AG09309 (cell line): Measurements from ENCODE around the gene SLC25A40.
"Not testable (repeated sequence)": the region's sequence is repeated elsewhere in the genome, so short reads cannot be mapped to it uniquely, and the experiment has no call there.

Experiments used
- DNase-seq: peaks from one replicate; pipeline ENCODE4 v3.0.0-alpha.2; 2010; ENCODE audit warnings: low read depth
- H3K4me3 ChIP-seq: 2 replicates; pipeline ENCODE4 v1.5.1; 2011; ENCODE audit warnings: mild to moderate bottlenecking, low read depth, low read length, moderate library complexity; ENCODE audit not compliant: control insufficient read depth
- TF ChIP-seq, protein P1 (sequence below): IDR thresholded peaks from 2 replicates; pipeline ENCODE4 v1.5.1; 2011; ENCODE audit warnings: mild to moderate bottlenecking, low read depth, low read length, inconsistent platforms; ENCODE audit not compliant: insufficient read depth, control insufficient read depth; ENCODE audit errors: missing control alignments

The SLC25A40 gene

DNA sequence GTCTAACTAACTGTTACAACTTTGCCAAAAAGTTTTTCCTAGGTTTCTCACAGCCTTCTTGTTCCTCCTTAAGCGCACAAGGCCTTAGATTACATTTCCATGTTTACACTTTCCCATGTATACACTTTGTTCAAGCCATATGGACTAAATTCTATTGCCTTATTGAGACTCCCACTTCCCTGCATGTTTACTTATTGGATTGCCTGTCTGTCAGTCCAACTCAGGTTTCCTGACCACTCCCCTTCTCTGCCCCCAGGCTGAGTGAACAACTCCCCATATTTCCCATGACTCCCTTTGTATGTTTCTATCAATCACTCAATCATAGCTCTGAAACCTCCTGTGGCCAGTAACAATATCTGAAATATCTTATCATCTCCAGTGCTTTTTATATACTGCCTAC, 43.0 kb downstream of the SLC25A40 start:
- no peak overlapping the region for H3K4me3 ChIP-seq
- no peak for DNase-seq
- TF ChIP-seq, protein P1, sequence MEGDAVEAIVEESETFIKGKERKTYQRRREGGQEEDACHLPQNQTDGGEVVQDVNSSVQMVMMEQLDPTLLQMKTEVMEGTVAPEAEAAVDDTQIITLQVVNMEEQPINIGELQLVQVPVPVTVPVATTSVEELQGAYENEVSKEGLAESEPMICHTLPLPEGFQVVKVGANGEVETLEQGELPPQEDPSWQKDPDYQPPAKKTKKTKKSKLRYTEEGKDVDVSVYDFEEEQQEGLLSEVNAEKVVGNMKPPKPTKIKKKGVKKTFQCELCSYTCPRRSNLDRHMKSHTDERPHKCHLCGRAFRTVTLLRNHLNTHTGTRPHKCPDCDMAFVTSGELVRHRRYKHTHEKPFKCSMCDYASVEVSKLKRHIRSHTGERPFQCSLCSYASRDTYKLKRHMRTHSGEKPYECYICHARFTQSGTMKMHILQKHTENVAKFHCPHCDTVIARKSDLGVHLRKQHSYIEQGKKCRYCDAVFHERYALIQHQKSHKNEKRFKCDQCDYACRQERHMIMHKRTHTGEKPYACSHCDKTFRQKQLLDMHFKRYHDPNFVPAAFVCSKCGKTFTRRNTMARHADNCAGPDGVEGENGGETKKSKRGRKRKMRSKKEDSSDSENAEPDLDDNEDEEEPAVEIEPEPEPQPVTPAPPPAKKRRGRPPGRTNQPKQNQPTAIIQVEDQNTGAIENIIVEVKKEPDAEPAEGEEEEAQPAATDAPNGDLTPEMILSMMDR, result no peak

DNA sequence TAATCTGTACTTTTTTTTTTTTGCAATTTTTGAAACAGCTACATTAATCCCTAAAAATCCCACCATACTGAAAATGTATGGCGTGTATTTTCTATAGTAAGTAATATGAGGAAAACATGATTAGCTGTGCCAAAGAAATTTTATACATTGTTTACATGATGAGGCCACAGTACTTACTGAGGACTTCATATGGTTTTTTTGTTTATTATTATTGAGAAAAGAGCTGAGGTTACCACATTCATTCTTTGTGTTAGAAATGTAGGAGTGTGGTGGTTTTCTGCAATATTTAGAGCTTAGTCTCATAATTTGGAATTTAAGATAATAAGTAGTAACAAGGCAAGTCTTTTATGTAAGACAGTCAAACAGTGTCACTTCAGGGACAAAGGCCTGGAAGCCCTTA, 45.1 kb downstream of the SLC25A40 start:
- H3K4me3 ChIP-seq, result no peak overlapping the region
- TF ChIP-seq, protein P1, result no peak
- DNase-seq, result no peak

DNA sequence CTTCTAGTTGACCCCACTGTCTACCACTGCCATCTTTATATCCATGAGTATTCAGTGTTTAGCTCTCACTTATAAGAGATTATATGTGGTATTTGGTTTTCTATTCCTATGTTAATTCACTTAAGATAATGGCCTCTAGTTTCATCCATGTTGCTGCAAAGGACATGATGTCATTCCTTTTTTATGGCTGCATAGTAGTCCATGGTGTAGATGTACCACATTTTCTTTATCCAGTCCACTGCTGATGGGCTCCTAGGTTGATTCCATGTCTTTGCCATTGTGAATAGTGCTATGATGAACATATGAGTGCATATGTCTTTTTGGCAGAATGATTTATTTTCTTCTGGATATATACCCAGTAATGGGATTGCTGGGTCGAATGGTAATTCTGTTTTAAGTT, 47.8 kb downstream of the SLC25A40 start:
- DNase-seq, H3K4me3 ChIP-seq: not testable (repeated sequence)

DNA sequence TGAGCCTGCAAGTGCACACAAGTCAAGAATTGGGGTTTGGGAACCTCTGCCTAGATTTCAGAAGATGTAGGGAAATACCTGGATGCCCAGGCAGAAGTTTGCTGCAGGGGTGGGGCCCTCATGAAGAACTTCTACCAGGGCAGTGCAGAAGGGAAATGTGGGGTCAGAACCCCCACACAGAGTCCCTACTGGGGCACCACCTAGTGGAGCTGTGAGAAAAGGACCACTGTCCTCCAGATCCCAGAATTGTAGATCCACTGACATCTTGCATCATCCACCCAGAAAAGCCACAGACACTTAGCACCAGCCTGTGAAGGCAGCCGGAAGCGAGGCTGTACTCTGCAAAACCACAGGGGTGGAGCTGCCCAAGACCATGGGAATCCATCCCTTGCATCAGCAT, 50.8 kb downstream of the SLC25A40 start:
- not testable (repeated sequence) for DNase-seq, H3K4me3 ChIP-seq

DNA sequence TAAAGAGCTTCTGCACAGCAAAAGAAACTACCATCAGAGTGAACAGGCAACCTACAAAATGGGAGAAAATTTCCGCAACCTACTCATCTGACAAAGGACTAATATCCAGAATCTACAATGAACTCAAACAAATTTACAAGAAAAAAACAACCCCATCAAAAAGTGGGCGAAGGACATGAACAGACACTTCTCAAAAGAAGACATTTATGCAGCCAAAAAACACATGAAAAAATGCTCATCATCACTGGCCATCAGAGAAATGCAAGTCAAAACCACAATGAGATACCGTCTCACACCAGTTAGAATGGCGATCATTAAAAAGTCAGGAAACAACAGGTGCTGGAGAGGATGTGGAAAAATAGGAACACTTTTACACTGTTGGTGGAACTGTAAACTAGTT, 54.1 kb downstream of the SLC25A40 start:
- not testable (repeated sequence) for DNase-seq, H3K4me3 ChIP-seq

DNA sequence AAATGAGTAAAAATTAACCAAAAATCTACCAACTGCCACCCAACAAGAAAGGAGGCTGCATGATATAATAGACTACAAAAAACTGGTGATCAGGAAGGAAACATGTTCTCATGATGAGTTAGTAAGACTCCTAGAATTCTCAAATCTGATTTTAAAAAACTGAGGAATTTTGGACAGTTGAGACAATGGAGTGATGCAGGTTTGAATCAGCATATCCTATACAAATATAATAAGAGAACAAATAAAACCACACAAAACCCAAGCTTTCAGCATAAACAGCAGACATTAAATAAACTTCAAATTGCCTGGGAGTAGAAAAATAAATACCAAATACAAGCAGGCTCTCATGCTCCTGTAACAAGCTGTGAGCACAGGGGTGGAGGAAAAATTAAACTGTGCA, 57.8 kb downstream of the SLC25A40 start:
- TF ChIP-seq, protein P1, result no peak
- H3K4me3 ChIP-seq, result no peak overlapping the region
- no peak for DNase-seq

DNA sequence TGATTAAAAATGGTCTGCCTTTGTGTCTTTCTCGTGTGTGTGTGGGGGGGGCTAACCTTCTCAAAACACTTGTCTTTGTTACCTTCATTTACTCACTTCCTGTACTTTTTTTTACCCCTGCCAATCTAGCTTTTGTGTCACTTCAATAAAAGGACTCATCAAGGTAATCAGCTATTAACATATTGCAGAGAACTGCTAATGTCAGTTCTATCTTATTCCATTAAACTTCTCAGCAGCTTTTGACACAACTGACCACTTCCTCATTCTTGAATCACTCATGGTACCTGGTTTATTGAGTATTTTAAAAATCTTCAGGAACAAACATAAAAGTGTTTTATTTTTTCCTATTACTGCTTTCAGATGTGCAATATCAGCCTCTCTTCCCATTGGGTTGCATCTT, 59.8 kb downstream of the SLC25A40 start:
- DNase-seq, result no peak
- H3K4me3 ChIP-seq, result no peak overlapping the region
- TF ChIP-seq, protein P1, result no peak

DNA sequence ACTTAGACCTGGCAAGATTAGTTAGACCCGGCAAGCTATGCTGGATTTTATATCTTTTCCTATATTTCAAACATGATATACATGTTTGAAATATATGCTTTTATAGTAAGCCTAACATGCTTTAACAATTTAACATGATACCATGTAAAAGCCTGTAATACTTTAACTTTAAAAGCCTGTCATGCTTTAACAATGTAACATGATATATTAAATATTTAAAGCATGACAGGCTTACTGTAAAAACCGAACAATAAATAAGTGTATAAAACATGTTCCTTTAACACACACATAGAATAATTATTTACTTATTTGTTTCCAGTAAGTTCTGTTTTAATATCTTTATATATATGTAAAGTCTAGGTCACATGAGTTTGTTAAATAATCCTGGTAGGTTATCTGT, 65.4 kb downstream of the SLC25A40 start:
- no peak for DNase-seq
- TF ChIP-seq, protein P1, result no peak
- H3K4me3 ChIP-seq, result no peak overlapping the region

DNA sequence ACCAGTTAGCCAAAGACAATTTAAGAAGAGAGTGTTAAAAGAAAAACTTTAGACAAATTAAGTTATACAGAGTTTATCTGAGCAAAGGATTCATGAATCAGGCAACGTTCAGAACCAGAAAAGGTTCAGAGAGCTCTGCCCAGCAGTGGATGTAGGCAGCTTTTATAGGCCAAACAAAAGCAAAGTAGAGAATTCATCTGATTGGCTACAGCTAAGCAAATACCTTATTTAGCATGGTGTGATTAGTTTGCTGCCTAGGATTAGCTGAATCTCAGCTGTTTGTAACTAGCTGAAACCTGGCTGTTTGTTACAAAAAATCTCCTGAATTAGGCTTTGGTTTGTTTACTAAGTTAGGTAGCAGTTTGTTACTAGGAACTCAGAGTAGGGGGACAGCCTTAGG, 66.0 kb downstream of the SLC25A40 start:
- no peak for DNase-seq
- TF ChIP-seq, protein P1, result no peak
- no peak overlapping the region for H3K4me3 ChIP-seq
